Measurements from ENCODE around the gene FBXO42. TPM values are rescaled to one million over a fixed set of nuclear protein-coding genes. Genes with fewer than 3 reads are reported as not detected.
"Not testable (repeated sequence)": the region's sequence is repeated elsewhere in the genome, so short reads cannot be mapped to it uniquely, and the experiment has no call there.

Gene FBXO42
- total RNA-seq, 1 donor from 2014 or later: 36.6 TPM

- no peak overlapping the region for H3K4me3 ChIP-seq
- H3K27ac ChIP-seq: peak overlapping the region; percentile 75 to 83
- peaks cover 26 to 68% of the 10 kb centered on the region in 2 donors for H3K4me1 ChIP-seq
- H3K36me3 ChIP-seq: peaks cover 21 to 42% of the 10 kb centered on the region in 2 donors
- no peak for DNase-seq (ENCODE audit: low spot score in 2 of 2)
- TF ChIP-seq CTCF (IDR thresholded peaks at IDR 0.05): no peak
- no peaks in the 10 kb centered on the region for H3K27me3 ChIP-seq
- no peaks in the 10 kb centered on the region for H3K9me3 ChIP-seq
- intact Hi-C loops (cut with DNase I): loop anchor here (5.0 kb wide), 1 partner anchor 60 kb away; no protein-coding TSS in a partner anchor
Observed at GRCh38 chr1:16247441-16247840, 104.8 kb downstream of the FBXO42 start.

- TF ChIP-seq CTCF (IDR thresholded peaks at IDR 0.05): no peak
- intact Hi-C loops (cut with DNase I): loop anchor here (5.0 kb wide), 1 partner anchor 60 kb away; no protein-coding TSS in a partner anchor
- Histone ChIP-seq H3K4me1 (peaks cover 26 to 68% of the 10 kb centered on the region in 2 donors), H3K4me3 (no peak overlapping the region), H3K27ac (peak overlapping the region; percentile 75 to 83), H3K27me3 (no peaks in the 10 kb centered on the region), H3K36me3 (peaks cover 16 to 37% of the 10 kb centered on the region in 2 donors), H3K9me3 (no peaks in the 10 kb centered on the region)
- DNase-seq (ENCODE audit: low spot score in 2 of 2): no peak
Observed at GRCh38 chr1:16246961-16247360, 105.3 kb downstream of the FBXO42 start.

- not testable (repeated sequence) for H3K9me3 ChIP-seq; DNase-seq (ENCODE audit: low spot score in 2 of 2); H3K4me3 ChIP-seq; H3K27me3 ChIP-seq
- H3K36me3 ChIP-seq: peaks cover 10 to 30% of the 10 kb centered on the region in 2 donors
- peaks cover 24 to 65% of the 10 kb centered on the region in 2 donors for H3K4me1 ChIP-seq
- intact Hi-C loops (cut with DNase I): loop anchor here (5.0 kb wide), 1 partner anchor 59 kb away; no protein-coding TSS in a partner anchor
- peak overlapping the region; percentile 75 to 83 for H3K27ac ChIP-seq
Observed at GRCh38 chr1:16246239-16246638, 106.0 kb downstream of the FBXO42 start.

GRCh38 chr1:16245476-16246196 is 106.6 kb downstream of the FBXO42 start:
- peaks cover 21 to 59% of the 10 kb centered on the region in 2 donors for H3K4me1 ChIP-seq
- H3K27me3 ChIP-seq: no peaks in the 10 kb centered on the region
- H3K27ac ChIP-seq: peak overlapping the region; percentile 75 to 83
- H3K4me3 ChIP-seq: no peak overlapping the region
- no peak for DNase-seq (ENCODE audit: low spot score in 2 of 2)
- intact Hi-C loops (cut with DNase I): loop anchor here (2.0 to 5.0 kb wide), 2 partner anchors 58 to 167 kb away; no protein-coding TSS in a partner anchor
- peaks cover 6 to 24% of the 10 kb centered on the region in 2 donors for H3K36me3 ChIP-seq
- no peak for TF ChIP-seq CTCF (IDR thresholded peaks at IDR 0.05)
- H3K9me3 ChIP-seq: no peaks in the 10 kb centered on the region

- Histone ChIP-seq H3K27ac (peak overlapping the region; percentile 47 to 66), H3K4me1 (peaks cover 21 to 51% of the 10 kb centered on the region in 2 donors), H3K4me3 (no peak overlapping the region), H3K36me3 (peaks cover 6 to 24% of the 10 kb centered on the region in 2 donors), H3K27me3 (no peaks in the 10 kb centered on the region), H3K9me3 (no peaks in the 10 kb centered on the region)
- TF ChIP-seq CTCF (IDR thresholded peaks at IDR 0.05): no peak
- intact Hi-C loops (cut with DNase I): loop anchor here (2.0 to 5.0 kb wide), 2 partner anchors 57 to 166 kb away; no protein-coding TSS in a partner anchor
- DNase-seq (ENCODE audit: low spot score in 2 of 2): no peak
Observed at GRCh38 chr1:16244650-16245285, 107.5 kb downstream of the FBXO42 start.

Data from ascending aorta (tissue), 2 donors.